Mucosa of rectum (tissue), 2 donors: Measurements from ENCODE around the gene B3GALNT2.
A peak's percentile ranks its signal among the peaks of the same experiment; 100 is the strongest.
"Not testable (repeated sequence)": the region's sequence is repeated elsewhere in the genome, so short reads cannot be mapped to it uniquely, and the experiment has no call there.

ENCODE experiments used
- H3K27ac ChIP-seq, 2 donors: one replicate each; pipeline ENCODE4 v1.7.0; 2013; ENCODE audit warnings: inconsistent platforms in 2 of 2, low read depth in 2 of 2, low read length in 2 of 2
- H3K27me3 ChIP-seq, 2 donors: one replicate each; pipeline ENCODE4 v1.7.0; 2013; ENCODE audit warnings: low read length in 2 of 2; ENCODE audit not compliant: control insufficient read depth in 2 of 2, insufficient read depth in 2 of 2
- H3K36me3 ChIP-seq, 2 donors: one replicate each; pipeline ENCODE4 v1.7.0; 2013; ENCODE audit warnings: low read length in 2 of 2; ENCODE audit not compliant: control insufficient read depth in 2 of 2, insufficient read depth in 2 of 2
- H3K4me1 ChIP-seq, 2 donors: one replicate each; pipeline ENCODE4 v1.7.0; 2013; ENCODE audit warnings: low read length in 2 of 2, mild to moderate bottlenecking in 1 of 2; ENCODE audit not compliant: control insufficient read depth in 2 of 2, insufficient read depth in 2 of 2
- H3K4me3 ChIP-seq, 2 donors: one replicate each; pipeline ENCODE4 v1.7.0; 2013; ENCODE audit warnings: low read length in 2 of 2
- H3K9ac ChIP-seq, 2 donors: one replicate each; pipeline ENCODE4 v1.7.0; 2013; ENCODE audit warnings: low read length in 2 of 2, low read depth in 1 of 2, mild to moderate bottlenecking in 1 of 2
- H3K9me3 ChIP-seq, 2 donors: one replicate each; pipeline ENCODE4 v1.7.0; 2013; ENCODE audit warnings: low read length in 2 of 2; ENCODE audit not compliant: control insufficient read depth in 2 of 2
- donor health status: healthy.
- donor health status: Normal muscosa, but diverticular disease.

B3GALNT2 gene

DNA sequence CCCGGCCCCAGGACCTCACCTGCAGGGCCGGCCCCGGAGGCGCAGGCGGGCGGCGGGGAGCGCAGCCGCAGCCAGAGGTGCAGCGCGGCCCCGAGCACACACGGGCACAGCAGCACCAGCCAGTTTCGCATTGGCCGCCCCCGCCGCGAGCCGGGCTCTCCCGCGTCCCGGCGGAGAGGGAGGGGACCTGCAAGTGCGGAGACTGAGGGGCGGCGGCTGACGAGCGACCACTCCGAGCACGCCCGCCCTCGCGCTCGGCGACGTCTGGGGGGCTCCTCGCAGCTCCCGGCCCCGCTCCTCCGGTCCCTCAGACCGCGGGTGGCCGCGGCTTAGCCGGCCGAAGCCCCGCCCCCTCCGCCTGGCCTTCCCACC lies at the start of gene B3GALNT2:
Gene B3GALNT2, minus strand, starts transcription at position 331 of the 372 bp plus-strand sequence. Its CDS starts 200 bp downstream, at position 131.
- H3K4me1 ChIP-seq, result peaks cover 3 to 12% of the 10 kb centered on the region in 2 donors
- H3K9me3 ChIP-seq, result no peaks in the 10 kb centered on the region
- peak within 1 kb of the TSS; percentile 84 to 90 for H3K9ac ChIP-seq
- peak within 1 kb of the TSS; percentile 92 to 99 for H3K27ac ChIP-seq
- H3K27me3 ChIP-seq, result no peaks in the 10 kb centered on the region
- no peaks in the 10 kb centered on the region for H3K36me3 ChIP-seq
- H3K4me3 ChIP-seq, result peak within 1 kb of the TSS; percentile 86 to 90

DNA sequence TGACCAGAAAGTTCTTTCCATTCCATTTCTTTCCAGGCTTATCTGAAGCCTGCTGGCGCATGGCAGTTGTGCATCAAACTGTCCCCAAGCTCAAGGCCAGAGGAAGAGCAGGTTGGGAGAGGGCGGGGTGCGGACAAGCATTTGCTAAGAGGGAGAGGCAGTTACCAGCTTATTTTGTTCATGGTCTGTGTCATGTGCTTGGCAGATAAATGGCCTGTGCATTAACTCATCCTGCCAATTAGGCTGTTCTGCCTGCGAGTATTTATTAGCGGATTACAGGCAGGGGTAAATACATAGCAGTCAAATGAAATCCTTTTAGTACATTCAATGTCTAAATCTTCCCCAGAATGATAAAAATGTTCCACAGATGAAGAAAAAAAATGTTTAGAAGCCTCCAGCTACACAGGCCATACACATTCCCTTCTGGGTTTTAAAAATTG lies 48.9 kb upstream of the B3GALNT2 start:
- Histone ChIP-seq H3K36me3 (no peaks in the 10 kb centered on the region), H3K9me3 (no peaks in the 10 kb centered on the region), H3K9ac (no peak overlapping the region), H3K27ac (no peak overlapping the region), H3K4me1 (no peaks in the 10 kb centered on the region), H3K27me3 (no peaks in the 10 kb centered on the region), H3K4me3 (no peak overlapping the region)

DNA sequence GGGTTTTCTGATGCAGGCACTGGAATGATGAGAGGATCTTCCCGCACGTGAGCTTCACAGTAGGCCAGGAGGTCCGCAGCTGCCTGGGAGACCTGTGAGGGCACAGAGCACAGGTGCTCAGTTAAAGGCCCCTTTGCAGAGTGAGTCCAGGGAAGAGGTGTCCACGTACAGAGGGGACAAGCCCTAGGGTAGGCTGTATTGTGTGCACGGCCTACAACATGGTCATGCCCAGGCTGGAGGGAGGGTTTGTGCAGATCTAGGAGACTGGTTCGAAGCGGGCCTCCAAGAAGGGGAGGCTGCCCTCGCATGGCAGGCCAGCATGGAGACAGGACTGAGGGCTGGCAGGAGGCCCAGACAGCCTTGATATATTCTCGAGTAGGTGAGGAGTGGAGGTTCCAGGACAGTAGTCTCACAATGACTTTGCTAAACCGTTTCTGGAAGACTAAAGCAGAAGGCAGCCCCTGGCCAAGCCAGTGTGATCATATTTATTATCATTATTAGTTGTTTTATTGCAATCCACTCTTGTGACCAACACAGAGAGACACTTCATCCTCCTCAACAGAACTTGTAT lies 48.0 kb upstream of the B3GALNT2 start:
- H3K9ac ChIP-seq, result no peak overlapping the region
- H3K27me3 ChIP-seq, result no peaks in the 10 kb centered on the region
- no peaks in the 10 kb centered on the region for H3K4me1 ChIP-seq
- no peaks in the 10 kb centered on the region for H3K9me3 ChIP-seq
- H3K36me3 ChIP-seq, result no peaks in the 10 kb centered on the region
- H3K4me3 ChIP-seq, result no peak overlapping the region
- no peak overlapping the region for H3K27ac ChIP-seq

- no peaks in the 10 kb centered on the region for H3K27me3 ChIP-seq
- H3K9ac ChIP-seq, result no peak overlapping the region
- no peaks in the 10 kb centered on the region for H3K9me3 ChIP-seq
- no peaks in the 10 kb centered on the region for H3K36me3 ChIP-seq
- no peak overlapping the region for H3K27ac ChIP-seq
- H3K4me3 ChIP-seq, result no peak overlapping the region
- H3K4me1 ChIP-seq, result no peaks in the 10 kb centered on the region
These were observed 45.3 kb upstream of the B3GALNT2 start for GRCh38 chr1:235549351-235550139.

GRCh38 chr1:235546369-235547155 lies 42.3 kb upstream of the B3GALNT2 start:
- not testable (repeated sequence) for H3K4me3 ChIP-seq, H3K9me3 ChIP-seq, H3K4me1 ChIP-seq, H3K36me3 ChIP-seq, H3K27me3 ChIP-seq, H3K27ac ChIP-seq, H3K9ac ChIP-seq

GRCh38 chr1:235545292-235545930 lies 41.2 kb upstream of the B3GALNT2 start:
- Histone ChIP-seq H3K4me3 (no peak overlapping the region), H3K9me3 (no peaks in the 10 kb centered on the region), H3K36me3 (no peaks in the 10 kb centered on the region), H3K9ac (no peak overlapping the region), H3K27me3 (no peaks in the 10 kb centered on the region), H3K4me1 (no peaks in the 10 kb centered on the region), H3K27ac (no peak overlapping the region)

GRCh38 chr1:235542845-235543244 lies 38.6 kb upstream of the B3GALNT2 start:
- not testable (repeated sequence) for H3K9ac ChIP-seq

GRCh38 chr1:235533476-235534168 lies 29.4 kb upstream of the B3GALNT2 start:
- H3K36me3 ChIP-seq, result no peaks in the 10 kb centered on the region
- no peaks in the 10 kb centered on the region for H3K9me3 ChIP-seq
- H3K27ac ChIP-seq, result no peak overlapping the region
- no peaks in the 10 kb centered on the region for H3K4me1 ChIP-seq
- H3K4me3 ChIP-seq, result no peak overlapping the region
- H3K9ac ChIP-seq, result no peak overlapping the region
- no peaks in the 10 kb centered on the region for H3K27me3 ChIP-seq

More at GRCh38 chr1:235542845-235543244, 38.6 kb upstream of the B3GALNT2 start:
- not testable (repeated sequence) for H3K27me3 ChIP-seq, H3K36me3 ChIP-seq, H3K27ac ChIP-seq, H3K4me3 ChIP-seq, H3K9me3 ChIP-seq, H3K4me1 ChIP-seq

- H3K9me3 ChIP-seq, result no peaks in the 10 kb centered on the region
- H3K27ac ChIP-seq, result no peak overlapping the region
- no peak overlapping the region for H3K4me3 ChIP-seq
- no peaks in the 10 kb centered on the region for H3K36me3 ChIP-seq
- H3K9ac ChIP-seq, result no peak overlapping the region
- no peaks in the 10 kb centered on the region for H3K4me1 ChIP-seq
- H3K27me3 ChIP-seq, result no peaks in the 10 kb centered on the region
These were observed 28.1 kb upstream of the B3GALNT2 start for GRCh38 chr1:235532360-235532759.
